ENCODE measurements around the gene XRN2. TPM values are rescaled to one million over a fixed set of nuclear protein-coding genes. Genes with fewer than 3 reads are reported as not detected.
A peak's percentile ranks its signal among the peaks of the same experiment; 100 is the strongest.

Gene XRN2
- 10 to 100 TPM; 28.6 to 39.8 (median 32.1) TPM for total RNA-seq
- polyA plus RNA-seq, result 10 to 100 TPM in 1 of 2 donors, 1 to 10 TPM in 1; 9.5 to 17.8 TPM
- long read RNA-seq, donor 1, transcript XRN2-201 (30 exons, 3,437 nt), result major isoform, 58 of 90 reads
- long read RNA-seq, donor 1, partial matches to known transcripts, result 22 of 90 reads
- long read RNA-seq, donor 1, other reads (novel, unspliced or antisense), result 10 of 90 reads
- long read RNA-seq, donor 2, transcript XRN2-201 (30 exons, 3,437 nt), result major isoform, 33 of 72 reads
- long read RNA-seq, donor 2, partial matches to known transcripts, result 28 of 72 reads
- long read RNA-seq, donor 2, other reads (novel, unspliced or antisense), result 11 of 72 reads
- long read RNA-seq, donor 3, transcript XRN2-201 (30 exons, 3,437 nt), result major isoform, 81 of 137 reads
- long read RNA-seq, donor 3, partial matches to known transcripts, result 43 of 137 reads
- long read RNA-seq, donor 3, other reads (novel, unspliced or antisense), result 13 of 137 reads

- intact Hi-C loops (cut with DNase I), result loop anchor here in 4 of 10 donors (5.0 to 10.0 kb wide), 4 partner anchors 52 to 176 kb away; partner anchors contain the start of gene KIZ (in 1 of the 4)
- H3K4me3 ChIP-seq, result peak within 1 kb of the TSS; percentile 70 to 99 (median 86)
- WGBS, 2 donors, result 1% methylated on average over 81 to 87 of the region's 87 CpGs
Measured at GRCh38 chr20:21303061-21303871, at the start of gene XRN2. Gene XRN2, plus strand, starts transcription at chr20:21303331. Its CDS starts 68 bp downstream, at chr20:21303399.

GRCh38 chr20:21257192-21257591, 45.9 kb upstream of the XRN2 start:
- intact Hi-C loops (cut with DNase I), result no loop called here

More at GRCh38 chr20:21303061-21303871, at the start of gene XRN2:
- peak within 1 kb of the TSS; percentile 80 to 99 (median 96) for H3K27ac ChIP-seq
- peaks cover 0 to 2% (median 0%) of the 10 kb centered on the region in 11 donors for H3K9me3 ChIP-seq
- peak; percentile 98 to 99 (median 99) for ATAC-seq
- peak in 4 of 9 donors; percentile 5 to 46 (median 26) for TF ChIP-seq CTCF (IDR thresholded peaks at IDR 0.05)
- peak; percentile 96 to 97 for DNase-seq
- no peaks in the 10 kb centered on the region for H3K27me3 ChIP-seq
- peaks cover 3 to 23% (median 18%) of the 10 kb centered on the region in 9 donors for H3K4me1 ChIP-seq
- peaks cover 0 to 3% (median 0%) of the 10 kb centered on the region in 9 donors for H3K36me3 ChIP-seq

GRCh38 chr20:21258411-21258810, 44.7 kb upstream of the XRN2 start:
- no peaks in the 10 kb centered on the region for H3K9me3 ChIP-seq
- 88 to 89% methylated on average over 6 of the region's 6 CpGs for WGBS, 2 donors
- no peaks in the 10 kb centered on the region for H3K4me1 ChIP-seq
- no peak for ATAC-seq
- no peak for TF ChIP-seq CTCF (IDR thresholded peaks at IDR 0.05)
- intact Hi-C loops (cut with DNase I), result loop anchor here in 1 of 10 donors (1.0 kb wide), 1 partner anchor 134 kb away; no protein-coding TSS in a partner anchor
- H3K4me3 ChIP-seq, result no peak overlapping the region
- no peak for DNase-seq
- H3K27ac ChIP-seq, result no peak overlapping the region
- H3K36me3 ChIP-seq, result no peaks in the 10 kb centered on the region
- no peaks in the 10 kb centered on the region for H3K27me3 ChIP-seq

More at GRCh38 chr20:21257192-21257591, 45.9 kb upstream of the XRN2 start:
- H3K4me3 ChIP-seq, result no peak overlapping the region
- no peak overlapping the region for H3K27ac ChIP-seq
- no peak for TF ChIP-seq CTCF (IDR thresholded peaks at IDR 0.05)
- no peak for ATAC-seq
- no peaks in the 10 kb centered on the region for H3K27me3 ChIP-seq
- no peaks in the 10 kb centered on the region for H3K9me3 ChIP-seq
- WGBS, 2 donors, result 74 to 81% methylated on average over 3 of the region's 3 CpGs
- H3K36me3 ChIP-seq, result no peaks in the 10 kb centered on the region
- no peak for DNase-seq
- H3K4me1 ChIP-seq, result no peaks in the 10 kb centered on the region

GRCh38 chr20:21259346-21259745, 43.8 kb upstream of the XRN2 start:
- H3K9me3 ChIP-seq, result no peaks in the 10 kb centered on the region
- no peaks in the 10 kb centered on the region for H3K27me3 ChIP-seq
- intact Hi-C loops (cut with DNase I), result no loop called here
- no peak overlapping the region for H3K4me3 ChIP-seq
- no peaks in the 10 kb centered on the region for H3K4me1 ChIP-seq
- no peaks in the 10 kb centered on the region for H3K36me3 ChIP-seq
- DNase-seq (no peak), ATAC-seq (no peak)
- 78 to 82% methylated on average over 8 of the region's 8 CpGs for WGBS, 2 donors
- TF ChIP-seq CTCF (IDR thresholded peaks at IDR 0.05), result no peak
- no peak overlapping the region for H3K27ac ChIP-seq

Data from heart right ventricle (tissue), 16 donors.